Astrocyte (in vitro differentiated cells and primary cell): ENCODE results near the gene MCCD1.

Source experiments
- CTCF ChIP-seq: IDR thresholded peaks from 2 replicates; pipeline ENCODE4 v1.5.1; 2011; ENCODE audit warnings: low read depth, mild to moderate bottlenecking, inconsistent platforms, low read length, moderate library complexity; ENCODE audit not compliant: insufficient read depth
- EZH2 ChIP-seq: IDR thresholded peaks from 2 replicates; pipeline ENCODE4 v1.6.1; 2012; ENCODE audit warnings: mild to moderate bottlenecking, low read length, inconsistent platforms; ENCODE audit not compliant: insufficient read depth

GRCh38 chr6:31532644-31533454 lies 4.1 kb downstream of the MCCD1 start:
- TF ChIP-seq CTCF, result no peak
- TF ChIP-seq EZH2, result no peak
